Tibial artery (tissue), 4 donors: ENCODE results near the gene C1QTNF12.
"Not testable (repeated sequence)": the region's sequence is repeated elsewhere in the genome, so short reads cannot be mapped to it uniquely, and the experiment has no call there.

Experiments
- DNase-seq, 2 donors: peaks; one replicate each; pipeline ENCODE4 v3.0.0-alpha.2; 2019
- H3K27ac ChIP-seq, 2 donors: fragments of 200-600 bp; sonication (generic) in 1 of 2; 1 replicate in 1 of 2; 2 replicates in 1 of 2; pipeline ENCODE4 v1.5.1; 2018 to 2019; ENCODE audit warnings: mild to moderate bottlenecking in 1 of 2
- H3K27me3 ChIP-seq, 2 donors: fragments of 200-600 bp; sonication (generic) in 1 of 2; one replicate each; pipeline versions ENCODE4 v1.5.1 to v1.6.0; 2016 to 2019
- H3K36me3 ChIP-seq, 3 donors: fragments of 200-600 bp; sonication (generic) in 2 of 3; one replicate each; pipeline ENCODE4 v1.5.1; 2016 to 2019; ENCODE audit warnings: mild to moderate bottlenecking in 2 of 3
- H3K4me1 ChIP-seq, 4 donors: fragments of 200-600 bp; sonication (generic) in 2 of 4; 1 replicate in 3 of 4; 2 replicates in 1 of 4; pipeline ENCODE4 v1.5.1; 2016 to 2019
- H3K4me3 ChIP-seq, 2 donors: fragments of 200-600 bp; sonication (generic) in 1 of 2; 1 replicate in 1 of 2; 2 replicates in 1 of 2; pipeline ENCODE4 v1.5.1; 2018 to 2019; ENCODE audit warnings: mild to moderate bottlenecking in 2 of 2
- H3K9me3 ChIP-seq, 3 donors: fragments of 200-600 bp; sonication (generic) in 1 of 3; one replicate each; pipeline ENCODE4 v1.5.1; 2016 to 2019
- intact Hi-C: fragments of 100-400 bp; cut with DNase I; formaldehyde crosslinking; loops from one replicate; pipeline ENCODE4 v1.15.0; 2023; ENCODE audit warnings: low total_unique reads
- TF ChIP-seq, protein P1 (sequence below), 2 experiments: fragments of 200-600 bp in 1 of 2; fragments of 450-650 bp in 1 of 2; IDR thresholded peaks; one replicate each; pipeline ENCODE4 v1.5.1; 2017 to 2019; ENCODE audit warnings: antibody characterized with exemption in 2 of 2, mild to moderate bottlenecking in 1 of 2, moderate library complexity in 1 of 2

Gene C1QTNF12

DNA sequence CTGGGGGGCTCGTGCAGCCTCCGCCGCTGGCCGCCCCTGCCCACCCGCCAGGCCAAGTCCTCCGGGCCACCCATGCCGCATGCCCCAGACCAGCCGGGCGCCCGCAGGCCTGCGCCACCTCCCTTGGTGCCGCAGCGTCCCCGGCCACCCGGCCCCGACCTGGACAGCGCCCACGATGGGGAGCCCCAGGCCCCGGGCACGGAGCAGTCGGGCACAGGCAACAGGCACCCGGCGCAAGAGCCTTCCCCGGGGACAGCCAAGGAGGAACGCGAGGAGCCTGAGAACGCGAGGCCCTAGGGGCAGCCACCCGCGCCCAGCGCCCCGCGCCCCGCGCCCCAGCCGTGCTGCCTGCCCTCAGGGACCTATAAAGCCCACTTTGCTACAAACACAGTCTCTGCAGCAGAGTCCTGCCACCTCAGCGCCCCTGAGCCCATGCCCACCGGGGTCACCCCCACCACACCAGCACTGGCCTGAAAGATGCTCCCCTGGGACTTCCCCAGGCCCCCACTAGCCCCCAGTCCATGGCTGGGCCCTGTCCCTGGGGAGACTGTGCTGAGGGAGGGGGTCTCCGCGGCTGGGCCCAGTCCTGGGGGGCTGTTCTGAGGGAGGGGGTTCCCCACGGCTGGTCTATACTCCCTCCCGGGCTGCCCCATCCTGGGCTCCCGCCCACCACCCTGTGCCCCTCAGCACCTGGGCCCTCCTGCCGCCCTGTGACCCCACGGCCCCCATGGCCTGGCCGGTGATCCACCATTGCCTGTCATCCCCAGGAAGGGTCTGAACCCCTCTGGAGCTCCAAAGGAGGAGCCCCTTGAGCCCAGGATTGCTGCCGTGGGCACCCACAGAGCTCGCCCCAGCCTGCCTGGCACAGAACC is 48.7 kb downstream of the C1QTNF12 start:
- Histone ChIP-seq H3K27ac (no peak overlapping the region), H3K27me3 (peaks cover 0 to 44% of the 10 kb centered on the region in 2 donors), H3K4me1 (peaks cover 0 to 10% (median 9%) of the 10 kb centered on the region in 4 donors), H3K9me3 (peaks cover 0 to 9% (median 0%) of the 10 kb centered on the region in 3 donors), H3K4me3 (no peak overlapping the region), H3K36me3 (no peaks in the 10 kb centered on the region)
- DNase-seq, result no peak
- TF ChIP-seq, protein P1, sequence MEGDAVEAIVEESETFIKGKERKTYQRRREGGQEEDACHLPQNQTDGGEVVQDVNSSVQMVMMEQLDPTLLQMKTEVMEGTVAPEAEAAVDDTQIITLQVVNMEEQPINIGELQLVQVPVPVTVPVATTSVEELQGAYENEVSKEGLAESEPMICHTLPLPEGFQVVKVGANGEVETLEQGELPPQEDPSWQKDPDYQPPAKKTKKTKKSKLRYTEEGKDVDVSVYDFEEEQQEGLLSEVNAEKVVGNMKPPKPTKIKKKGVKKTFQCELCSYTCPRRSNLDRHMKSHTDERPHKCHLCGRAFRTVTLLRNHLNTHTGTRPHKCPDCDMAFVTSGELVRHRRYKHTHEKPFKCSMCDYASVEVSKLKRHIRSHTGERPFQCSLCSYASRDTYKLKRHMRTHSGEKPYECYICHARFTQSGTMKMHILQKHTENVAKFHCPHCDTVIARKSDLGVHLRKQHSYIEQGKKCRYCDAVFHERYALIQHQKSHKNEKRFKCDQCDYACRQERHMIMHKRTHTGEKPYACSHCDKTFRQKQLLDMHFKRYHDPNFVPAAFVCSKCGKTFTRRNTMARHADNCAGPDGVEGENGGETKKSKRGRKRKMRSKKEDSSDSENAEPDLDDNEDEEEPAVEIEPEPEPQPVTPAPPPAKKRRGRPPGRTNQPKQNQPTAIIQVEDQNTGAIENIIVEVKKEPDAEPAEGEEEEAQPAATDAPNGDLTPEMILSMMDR (IDR thresholded peaks at IDR 0.05), result no peak
- intact Hi-C loops, result no loop called here

DNA sequence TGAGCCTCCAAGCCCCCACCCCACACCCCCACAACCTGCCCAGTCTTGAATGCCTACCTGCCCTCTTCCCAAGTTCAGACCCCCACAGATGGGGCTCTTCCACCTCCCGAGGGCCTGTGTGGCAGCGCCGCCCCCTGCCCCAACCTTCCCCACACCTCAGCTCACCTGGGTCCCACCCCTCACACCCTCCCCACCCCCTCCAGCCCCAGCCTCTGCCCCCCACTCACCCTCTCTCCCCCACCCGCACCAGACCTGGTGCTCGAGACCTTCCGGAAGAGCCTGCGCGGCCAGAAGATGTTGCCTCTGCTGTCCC is 49.4 kb downstream of the C1QTNF12 start:
- no peak for DNase-seq
- intact Hi-C loops, result no loop called here

DNA sequence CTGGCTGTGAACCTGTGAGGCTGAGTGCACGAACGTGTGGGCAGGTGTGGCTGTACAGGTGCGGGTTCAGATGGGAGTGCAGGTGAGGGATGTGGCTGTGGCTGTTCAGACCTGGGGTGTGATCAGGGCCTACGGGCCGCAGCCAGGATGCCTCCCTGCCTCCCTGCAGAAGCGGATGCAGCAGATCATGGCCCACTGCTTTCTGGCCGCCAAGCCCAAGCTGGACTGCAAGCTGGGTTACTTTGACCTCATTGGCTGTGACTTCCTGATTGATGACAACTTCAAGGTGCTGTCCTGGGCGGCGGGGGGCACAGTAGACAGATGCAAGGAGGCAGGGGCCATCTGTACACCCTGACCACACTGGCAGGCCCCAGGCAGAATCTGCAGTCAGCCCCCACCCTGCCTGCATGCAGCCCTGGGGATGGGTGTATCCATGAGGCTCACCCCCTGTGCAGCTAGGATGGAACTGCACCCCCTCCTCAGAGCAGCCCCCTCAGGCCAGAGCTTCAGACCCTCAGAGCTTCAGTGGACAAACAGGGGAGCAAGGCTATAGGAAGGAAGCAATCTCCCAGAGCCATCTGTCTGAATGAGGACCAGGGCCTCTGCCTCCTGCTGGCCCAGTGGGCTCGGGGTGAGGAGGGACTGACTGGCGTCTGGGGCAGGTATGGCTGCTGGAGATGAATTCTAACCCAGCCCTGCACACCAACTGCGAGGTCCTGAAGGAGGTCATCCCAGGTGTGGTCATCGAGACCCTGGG is 49.9 kb downstream of the C1QTNF12 start:
- TF ChIP-seq, protein P1 (IDR thresholded peaks at IDR 0.05), result no peak
- H3K4me1 ChIP-seq, result peaks cover 0 to 10% (median 9%) of the 10 kb centered on the region in 4 donors
- no peak overlapping the region for H3K4me3 ChIP-seq
- DNase-seq, result no peak
- intact Hi-C loops, result no loop called here
- no peak overlapping the region for H3K27ac ChIP-seq
- no peaks in the 10 kb centered on the region for H3K36me3 ChIP-seq
- peaks cover 0 to 40% of the 10 kb centered on the region in 2 donors for H3K27me3 ChIP-seq
- H3K9me3 ChIP-seq, result peaks cover 0 to 9% (median 0%) of the 10 kb centered on the region in 3 donors

More for the DNA sequence above, 49.4 kb downstream of the C1QTNF12 start:
- H3K4me3 ChIP-seq, result no peak overlapping the region
- H3K36me3 ChIP-seq, result no peaks in the 10 kb centered on the region
- TF ChIP-seq, protein P1 (IDR thresholded peaks at IDR 0.05), result no peak
- H3K9me3 ChIP-seq, result peaks cover 0 to 9% (median 0%) of the 10 kb centered on the region in 3 donors
- H3K27me3 ChIP-seq, result peaks cover 0 to 40% of the 10 kb centered on the region in 2 donors
- no peak overlapping the region for H3K27ac ChIP-seq
- H3K4me1 ChIP-seq, result peaks cover 0 to 10% (median 9%) of the 10 kb centered on the region in 4 donors

DNA sequence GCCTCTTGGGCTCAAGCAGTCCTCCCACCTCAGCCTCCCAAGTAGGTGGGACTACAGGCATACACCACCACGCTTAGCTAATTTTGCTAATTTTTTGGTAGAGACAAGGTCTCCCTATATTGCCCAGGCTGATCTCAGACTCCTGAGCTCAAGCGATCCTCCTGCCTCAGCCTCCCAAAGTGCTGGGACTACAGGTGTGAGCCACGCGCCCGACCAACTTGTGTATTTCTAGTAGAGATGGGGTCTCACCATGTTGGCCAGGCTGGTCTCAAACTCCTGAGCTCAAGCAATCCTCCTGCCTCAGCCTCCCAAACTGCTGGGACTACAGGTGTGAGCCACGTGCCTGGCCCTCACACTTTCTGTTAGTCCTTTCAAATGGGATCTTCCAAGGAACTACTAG is 50.8 kb downstream of the C1QTNF12 start:
- H3K27ac ChIP-seq, H3K4me3 ChIP-seq, H3K4me1 ChIP-seq, intact Hi-C loops, H3K9me3 ChIP-seq, H3K36me3 ChIP-seq, DNase-seq: not testable (repeated sequence)
- H3K27me3 ChIP-seq, result peaks cover 0 to 31% of the 10 kb centered on the region in 2 donors

DNA sequence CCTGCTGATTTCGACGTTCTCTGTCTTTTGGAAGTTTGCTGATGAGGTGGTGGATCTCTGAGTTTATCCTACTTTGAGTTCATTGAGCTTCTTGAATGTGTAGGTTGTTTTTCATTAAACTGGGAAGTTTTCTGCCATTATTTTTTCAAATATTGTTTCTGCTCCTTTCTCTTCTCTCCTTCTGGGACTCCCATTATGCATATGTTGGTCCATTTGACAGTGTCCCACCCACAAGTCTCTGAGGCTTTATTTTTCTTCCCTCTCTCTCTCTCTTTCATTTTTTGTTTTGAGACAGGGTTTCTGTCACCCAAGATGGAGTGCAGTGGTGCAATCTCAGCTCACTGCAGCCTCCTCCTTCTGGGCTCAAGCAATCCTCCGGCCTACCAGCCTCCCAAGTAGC is 51.8 kb downstream of the C1QTNF12 start:
- H3K27me3 ChIP-seq, result peaks cover 0 to 21% of the 10 kb centered on the region in 2 donors
- DNase-seq, result no peak
- no peak overlapping the region for H3K27ac ChIP-seq
- no peaks in the 10 kb centered on the region for H3K4me1 ChIP-seq
- intact Hi-C loops, result no loop called here
- H3K36me3 ChIP-seq, result no peaks in the 10 kb centered on the region
- TF ChIP-seq, protein P1 (IDR thresholded peaks at IDR 0.05), result no peak
- H3K9me3 ChIP-seq, result peaks cover 0 to 9% (median 0%) of the 10 kb centered on the region in 3 donors
- no peak overlapping the region for H3K4me3 ChIP-seq
